SHP77 treated with DMSO at 0.1 percent for 48 hours (cell line): ENCODE results near the gene LOXL1.

ENCODE experiments used
- DNase-seq: peaks from one replicate; lab custom pipeline; 2025; lab: John Stamatoyannopoulos, UW

The LOXL1 gene

DNA sequence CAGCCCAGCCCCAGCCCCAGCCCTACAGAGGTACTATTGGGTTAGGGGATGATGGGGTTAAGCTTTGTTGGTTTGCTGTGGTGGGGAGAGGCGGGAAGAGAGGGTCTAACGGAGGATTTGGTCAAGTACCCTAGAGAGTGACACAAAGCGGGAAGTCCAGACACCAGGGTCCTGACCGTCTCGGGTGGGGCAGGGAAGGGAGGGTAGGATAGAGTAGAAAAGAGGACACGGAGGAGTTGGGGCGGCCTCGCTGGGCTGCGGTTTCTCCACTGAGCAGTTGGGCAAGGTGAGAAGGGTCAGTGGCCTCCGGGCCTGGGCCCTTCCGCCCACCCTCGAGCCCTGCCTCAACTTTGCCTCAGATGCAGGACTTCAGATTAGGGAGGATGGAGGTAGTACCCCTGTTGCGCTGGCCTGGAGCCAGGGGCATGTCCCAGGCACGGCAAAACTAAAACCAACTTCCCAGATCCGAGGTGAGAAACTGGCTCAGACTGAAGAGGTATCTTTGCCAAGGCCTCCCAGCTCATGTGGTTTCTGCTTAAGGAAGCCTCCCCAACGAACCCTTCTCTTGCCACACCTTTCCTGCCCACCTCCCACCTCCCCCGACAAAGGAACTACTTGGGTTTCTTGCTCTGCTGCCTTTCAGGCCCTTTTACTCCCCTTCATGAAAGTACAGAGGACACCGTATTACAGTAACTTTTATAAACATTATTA lies 68.8 kb downstream of the LOXL1 start:
- no peak for DNase-seq

DNA sequence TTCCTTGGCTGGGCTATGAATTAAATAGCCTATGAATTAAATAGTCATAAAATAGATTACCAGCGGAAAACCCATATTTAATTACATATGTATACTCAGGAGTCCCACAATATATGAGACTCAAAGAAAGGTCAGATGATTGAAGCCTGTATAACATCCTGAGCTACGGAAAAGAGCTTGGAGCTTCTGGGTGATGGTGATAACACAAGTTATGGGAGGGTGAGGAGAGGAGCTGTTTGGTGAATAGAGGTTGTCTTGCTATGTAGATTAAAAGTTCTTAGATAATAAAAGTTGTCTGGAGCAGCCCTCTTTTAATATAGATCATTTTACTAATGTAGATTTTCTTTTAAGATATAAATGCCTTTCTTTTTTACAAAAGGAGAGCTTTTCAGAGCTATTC lies 70.0 kb downstream of the LOXL1 start:
- DNase-seq: no peak

DNA sequence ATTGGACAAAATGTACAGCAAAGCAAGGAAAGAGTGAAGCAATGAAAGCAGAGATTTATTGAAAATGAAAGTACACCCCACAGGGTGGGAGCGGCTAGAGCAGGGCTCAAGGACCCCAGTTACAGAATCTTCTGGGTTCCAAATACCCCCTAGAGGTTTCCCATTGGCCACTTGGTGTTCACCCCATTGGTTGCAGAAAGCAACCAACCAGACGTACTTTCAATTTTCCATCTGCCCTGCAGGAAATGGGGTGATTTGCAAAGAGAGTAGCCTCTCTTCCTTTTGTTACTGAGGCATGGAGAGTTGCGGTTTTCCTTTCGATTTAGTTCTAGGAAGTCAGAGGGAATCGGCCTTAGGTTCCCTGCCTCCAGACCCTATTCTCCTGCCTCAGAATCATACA lies 70.7 kb downstream of the LOXL1 start:
- no peak for DNase-seq

DNA sequence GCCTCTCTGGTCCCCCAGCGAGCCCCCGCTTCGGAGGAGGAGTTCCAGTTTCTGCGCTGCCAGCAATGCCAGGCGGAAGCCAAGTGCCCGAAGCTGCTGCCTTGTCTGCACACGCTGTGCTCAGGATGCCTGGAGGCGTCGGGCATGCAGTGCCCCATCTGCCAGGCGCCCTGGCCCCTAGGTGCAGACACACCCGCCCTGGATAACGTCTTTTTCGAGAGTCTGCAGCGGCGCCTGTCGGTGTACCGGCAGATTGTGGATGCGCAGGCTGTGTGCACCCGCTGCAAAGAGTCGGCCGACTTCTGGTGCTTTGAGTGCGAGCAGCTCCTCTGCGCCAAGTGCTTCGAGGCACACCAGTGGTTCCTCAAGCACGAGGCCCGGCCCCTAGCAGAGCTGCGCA lies 71.7 kb downstream of the LOXL1 start:
- DNase-seq: no peak
